ENCODE results near the gene NTMT1. TPM values are rescaled to one million over a fixed set of nuclear protein-coding genes. Genes with fewer than 3 reads are reported as not detected.

Gene NTMT1
- total RNA-seq, 2 experiments from 2014 or later, result 50.1 to 69.2 TPM

- intact Hi-C loops (cut with DNase I, micrococcal nuclease), result no loop called here
- ChIA-PET POLR2A (no interaction called here), CTCF (interaction anchor here (0.6 to 1.2 kb wide), 4 partner anchors 12 to 68 kb away, joined by 3 to 4 read pairs (median 3); no protein-coding TSS in a partner anchor)
- H3K9me3 Mint-ChIP-seq (ENCODE audit: low read depth), result no peaks in the 10 kb centered on the region
- no peaks in the 10 kb centered on the region for H3K4me1 Mint-ChIP-seq
- ATAC-seq, result no peak
- no peak overlapping the region for H3K27ac Mint-ChIP-seq
- H3K27me3 Mint-ChIP-seq, result peaks cover 10% of the 10 kb centered on the region
- no peak for DNase-seq
- H3K36me3 Mint-ChIP-seq (ENCODE audit: low read depth), result no peaks in the 10 kb centered on the region
- no peak overlapping the region for H3K4me3 Mint-ChIP-seq
Measured at GRCh38 chr9:129672702-129673101, 46.7 kb downstream of the NTMT1 start.

GRCh38 chr9:129673602-129674001, 47.6 kb downstream of the NTMT1 start:
- intact Hi-C loops (cut with DNase I, micrococcal nuclease), result no loop called here

GRCh38 chr9:129674229-129674628, 48.3 kb downstream of the NTMT1 start:
- ATAC-seq, result no peak
- Mint-ChIP-seq H3K27me3 (peaks cover 12% of the 10 kb centered on the region), H3K4me3 (no peak overlapping the region), H3K27ac (no peak overlapping the region), H3K9me3 (ENCODE audit: low read depth) (no peaks in the 10 kb centered on the region), H3K36me3 (ENCODE audit: low read depth) (no peaks in the 10 kb centered on the region), H3K4me1 (no peaks in the 10 kb centered on the region)
- no peak for DNase-seq
- intact Hi-C loops (cut with DNase I, micrococcal nuclease), result no loop called here
- CTCF ChIA-PET, result interaction anchor here (0.9 kb wide), 1 partner anchor 52 kb away, joined by 3 read pairs; no protein-coding TSS in a partner anchor
- POLR2A ChIA-PET, result no interaction called here

More at GRCh38 chr9:129673602-129674001, 47.6 kb downstream of the NTMT1 start:
- H3K4me1 Mint-ChIP-seq, result no peaks in the 10 kb centered on the region
- H3K27ac Mint-ChIP-seq, result no peak overlapping the region
- ChIA-PET POLR2A (no interaction called here), CTCF (interaction anchor here (0.7 to 1.2 kb wide), 3 partner anchors 17 to 67 kb away, joined by 3 read pairs; no protein-coding TSS in a partner anchor)
- H3K27me3 Mint-ChIP-seq, result peaks cover 12% of the 10 kb centered on the region
- no peak for ATAC-seq
- no peaks in the 10 kb centered on the region for H3K36me3 Mint-ChIP-seq (ENCODE audit: low read depth)
- H3K9me3 Mint-ChIP-seq (ENCODE audit: low read depth), result no peaks in the 10 kb centered on the region
- no peak for DNase-seq
- H3K4me3 Mint-ChIP-seq, result no peak overlapping the region

- Mint-ChIP-seq H3K36me3 (ENCODE audit: low read depth) (no peaks in the 10 kb centered on the region), H3K4me1 (no peaks in the 10 kb centered on the region), H3K4me3 (no peak overlapping the region), H3K9me3 (ENCODE audit: low read depth) (no peaks in the 10 kb centered on the region), H3K27ac (no peak overlapping the region), H3K27me3 (peaks cover 6% of the 10 kb centered on the region)
- intact Hi-C loops (cut with DNase I, micrococcal nuclease), result no loop called here
- ChIA-PET CTCF (no interaction called here), POLR2A (no interaction called here)
- DNase-seq, result no peak
- ATAC-seq, result no peak
Measured at GRCh38 chr9:129675620-129676019, 49.7 kb downstream of the NTMT1 start.

GRCh38 chr9:129676287-129676686, 50.3 kb downstream of the NTMT1 start:
- Mint-ChIP-seq H3K27ac (no peak overlapping the region), H3K9me3 (ENCODE audit: low read depth) (no peaks in the 10 kb centered on the region), H3K4me1 (no peaks in the 10 kb centered on the region), H3K4me3 (no peak overlapping the region), H3K36me3 (ENCODE audit: low read depth) (no peaks in the 10 kb centered on the region), H3K27me3 (peaks cover 7% of the 10 kb centered on the region)
- DNase-seq (no peak), ATAC-seq (no peak)
- intact Hi-C loops (cut with DNase I, micrococcal nuclease), result no loop called here
- ChIA-PET CTCF (no interaction called here), POLR2A (no interaction called here)

- no peaks in the 10 kb centered on the region for H3K9me3 Mint-ChIP-seq (ENCODE audit: low read depth)
- DNase-seq (no peak), ATAC-seq (no peak)
- no peaks in the 10 kb centered on the region for H3K4me1 Mint-ChIP-seq
- ChIA-PET CTCF (no interaction called here), POLR2A (no interaction called here)
- H3K27me3 Mint-ChIP-seq, result peaks cover 7% of the 10 kb centered on the region
- intact Hi-C loops (cut with DNase I, micrococcal nuclease), result no loop called here
- H3K36me3 Mint-ChIP-seq (ENCODE audit: low read depth), result no peaks in the 10 kb centered on the region
- H3K27ac Mint-ChIP-seq, result no peak overlapping the region
- H3K4me3 Mint-ChIP-seq, result no peak overlapping the region
Measured at GRCh38 chr9:129676975-129677374, 51.0 kb downstream of the NTMT1 start.

GRCh38 chr9:129677456-129677855, 51.5 kb downstream of the NTMT1 start:
- H3K4me3 Mint-ChIP-seq, result no peak overlapping the region
- H3K36me3 Mint-ChIP-seq (ENCODE audit: low read depth), result no peaks in the 10 kb centered on the region
- intact Hi-C loops (cut with DNase I, micrococcal nuclease), result no loop called here
- ChIA-PET CTCF (interaction anchor here (0.6 kb wide), 1 partner anchor 47 kb away, joined by 3 read pairs; no protein-coding TSS in a partner anchor), POLR2A (no interaction called here)
- peaks cover 9% of the 10 kb centered on the region for H3K27me3 Mint-ChIP-seq
- DNase-seq (no peak), ATAC-seq (no peak)
- no peaks in the 10 kb centered on the region for H3K9me3 Mint-ChIP-seq (ENCODE audit: low read depth)
- H3K4me1 Mint-ChIP-seq, result no peaks in the 10 kb centered on the region
- H3K27ac Mint-ChIP-seq, result no peak overlapping the region

GRCh38 chr9:129678844-129679243, 52.9 kb downstream of the NTMT1 start:
- no peak for ATAC-seq
- Mint-ChIP-seq H3K27me3 (peaks cover 9% of the 10 kb centered on the region), H3K36me3 (ENCODE audit: low read depth) (no peaks in the 10 kb centered on the region), H3K9me3 (ENCODE audit: low read depth) (no peaks in the 10 kb centered on the region), H3K4me1 (no peaks in the 10 kb centered on the region), H3K27ac (no peak overlapping the region), H3K4me3 (no peak overlapping the region)
- intact Hi-C loops (cut with DNase I, micrococcal nuclease), result no loop called here
- POLR2A ChIA-PET, result no interaction called here
- CTCF ChIA-PET, result no interaction called here
- DNase-seq, result no peak

- no peaks in the 10 kb centered on the region for H3K36me3 Mint-ChIP-seq (ENCODE audit: low read depth)
- peaks cover 9% of the 10 kb centered on the region for H3K27me3 Mint-ChIP-seq
- no peaks in the 10 kb centered on the region for H3K9me3 Mint-ChIP-seq (ENCODE audit: low read depth)
- ChIA-PET CTCF (interaction anchor here (0.5 kb wide), 1 partner anchor 10 kb away, joined by 3 read pairs; no protein-coding TSS in a partner anchor), POLR2A (interaction anchor here (0.6 kb wide), 1 partner anchor 47 kb away, joined by 3 read pairs; no protein-coding TSS in a partner anchor)
- no peak overlapping the region for H3K4me3 Mint-ChIP-seq
- no peaks in the 10 kb centered on the region for H3K4me1 Mint-ChIP-seq
- no peak for DNase-seq
- H3K27ac Mint-ChIP-seq, result no peak overlapping the region
- ATAC-seq, result no peak
- intact Hi-C loops (cut with DNase I, micrococcal nuclease), result no loop called here
Measured at GRCh38 chr9:129679537-129679936, 53.6 kb downstream of the NTMT1 start.

GRCh38 chr9:129681924-129682323, 56.0 kb downstream of the NTMT1 start:
- no peaks in the 10 kb centered on the region for H3K9me3 Mint-ChIP-seq (ENCODE audit: low read depth)
- no peak for ATAC-seq

GRCh38 chr9:129682381-129682780, 56.4 kb downstream of the NTMT1 start:
- H3K36me3 Mint-ChIP-seq (ENCODE audit: low read depth), result no peaks in the 10 kb centered on the region
- DNase-seq (no peak), ATAC-seq (no peak)
- intact Hi-C loops (cut with DNase I, micrococcal nuclease), result no loop called here
- H3K27ac Mint-ChIP-seq, result no peak overlapping the region
- POLR2A ChIA-PET, result no interaction called here
- H3K9me3 Mint-ChIP-seq (ENCODE audit: low read depth), result no peaks in the 10 kb centered on the region
- no peak overlapping the region for H3K4me3 Mint-ChIP-seq
- H3K27me3 Mint-ChIP-seq, result peaks cover 7% of the 10 kb centered on the region
- no peaks in the 10 kb centered on the region for H3K4me1 Mint-ChIP-seq
- CTCF ChIA-PET, result no interaction called here

More at GRCh38 chr9:129681924-129682323, 56.0 kb downstream of the NTMT1 start:
- intact Hi-C loops (cut with DNase I, micrococcal nuclease), result no loop called here
- ChIA-PET CTCF (no interaction called here), POLR2A (no interaction called here)
- Mint-ChIP-seq H3K27ac (no peak overlapping the region), H3K4me3 (no peak overlapping the region), H3K4me1 (no peaks in the 10 kb centered on the region), H3K36me3 (ENCODE audit: low read depth) (no peaks in the 10 kb centered on the region), H3K27me3 (peaks cover 7% of the 10 kb centered on the region)
- no peak for DNase-seq

- Mint-ChIP-seq H3K9me3 (ENCODE audit: low read depth) (no peaks in the 10 kb centered on the region), H3K4me3 (no peak overlapping the region), H3K27me3 (peaks cover 4% of the 10 kb centered on the region), H3K4me1 (no peaks in the 10 kb centered on the region), H3K27ac (no peak overlapping the region), H3K36me3 (ENCODE audit: low read depth) (no peaks in the 10 kb centered on the region)
- intact Hi-C loops (cut with DNase I, micrococcal nuclease), result no loop called here
- ChIA-PET POLR2A (no interaction called here), CTCF (no interaction called here)
- DNase-seq (no peak), ATAC-seq (no peak)
Measured at GRCh38 chr9:129685220-129685932, 59.4 kb downstream of the NTMT1 start.

Data from activated CD4-positive, alpha-beta T cell treated with anti-CD3 and anti-CD28 coated beads for 36 hours (primary cell).